OCI-LY1 (cell line): Measurements from ENCODE around the gene CCN6.

Experiments
- EZH2 ChIP-seq: fragments of 200-600 bp; sonication (generic), shearing (Covaris generic); IDR thresholded peaks from 2 replicates; pipeline ENCODE4 v1.8.0; 2017; ENCODE audit warnings: borderline replicate concordance, mixed run types, mild to moderate bottlenecking, antibody characterized with exemption, low read length, moderate library complexity, mixed read lengths
- TF ChIP-seq, protein P1 (sequence below): fragments of 200-600 bp; sonication (generic), shearing (Covaris generic); IDR thresholded peaks from 2 replicates; pipeline ENCODE4 v1.5.1; 2017; ENCODE audit warnings: mild to moderate bottlenecking, antibody characterized with exemption, low read length, moderate library complexity, mixed read lengths

DNA sequence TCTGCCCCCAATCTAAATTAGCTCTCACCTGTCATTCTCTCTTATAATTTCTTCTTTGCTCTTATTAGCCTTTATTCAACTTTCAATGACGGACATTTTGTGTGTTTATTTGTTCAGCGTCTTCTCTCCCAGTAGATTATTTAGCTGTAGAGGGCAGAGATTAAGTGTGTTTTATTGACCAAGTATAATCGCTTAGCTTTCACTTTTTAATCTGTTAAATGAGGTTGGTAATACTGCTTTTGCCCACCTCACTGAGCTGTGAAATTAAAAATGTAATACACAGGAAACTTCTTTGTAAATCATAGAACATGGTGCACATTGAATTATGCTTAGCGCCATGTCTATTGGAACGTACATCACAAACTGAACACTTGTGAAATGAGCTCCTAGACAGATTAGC lies 3.5 kb upstream of the CCN6 start:
- TF ChIP-seq, protein P1, sequence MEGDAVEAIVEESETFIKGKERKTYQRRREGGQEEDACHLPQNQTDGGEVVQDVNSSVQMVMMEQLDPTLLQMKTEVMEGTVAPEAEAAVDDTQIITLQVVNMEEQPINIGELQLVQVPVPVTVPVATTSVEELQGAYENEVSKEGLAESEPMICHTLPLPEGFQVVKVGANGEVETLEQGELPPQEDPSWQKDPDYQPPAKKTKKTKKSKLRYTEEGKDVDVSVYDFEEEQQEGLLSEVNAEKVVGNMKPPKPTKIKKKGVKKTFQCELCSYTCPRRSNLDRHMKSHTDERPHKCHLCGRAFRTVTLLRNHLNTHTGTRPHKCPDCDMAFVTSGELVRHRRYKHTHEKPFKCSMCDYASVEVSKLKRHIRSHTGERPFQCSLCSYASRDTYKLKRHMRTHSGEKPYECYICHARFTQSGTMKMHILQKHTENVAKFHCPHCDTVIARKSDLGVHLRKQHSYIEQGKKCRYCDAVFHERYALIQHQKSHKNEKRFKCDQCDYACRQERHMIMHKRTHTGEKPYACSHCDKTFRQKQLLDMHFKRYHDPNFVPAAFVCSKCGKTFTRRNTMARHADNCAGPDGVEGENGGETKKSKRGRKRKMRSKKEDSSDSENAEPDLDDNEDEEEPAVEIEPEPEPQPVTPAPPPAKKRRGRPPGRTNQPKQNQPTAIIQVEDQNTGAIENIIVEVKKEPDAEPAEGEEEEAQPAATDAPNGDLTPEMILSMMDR: no peak
- TF ChIP-seq EZH2: no peak
